Naive B cell (primary cell): ENCODE results near the gene C14orf132. TPM values are rescaled to one million over a fixed set of nuclear protein-coding genes. Genes with fewer than 3 reads are reported as not detected.
"Not testable (repeated sequence)": the region's sequence is repeated elsewhere in the genome, so short reads cannot be mapped to it uniquely, and the experiment has no call there.

ENCODE experiments used
- ATAC-seq, 2 donors: fragments of 150-1000 bp; cut with Tn5 transposase; 2 replicates each; pipeline ENCODE4 v1.10.0; 2021; ENCODE audit warnings: low read depth in 2 of 2, mild to moderate bottlenecking in 2 of 2, moderate library complexity in 2 of 2
- DNase-seq: peaks from one replicate; pipeline ENCODE4 v3.0.0; 2022
- H3K27ac Mint-ChIP-seq, 6 donors: one replicate each; pipeline ENCODE4 v1.8.0; 2020 to 2022; ENCODE audit warnings: mild to moderate bottlenecking in 6 of 6, mixed read lengths in 6 of 6, moderate library complexity in 5 of 6, inconsistent platforms in 2 of 6
- H3K27me3 Mint-ChIP-seq, 3 donors: one replicate each; pipeline ENCODE4 v1.8.0; 2021 to 2022; ENCODE audit warnings: mixed read lengths in 3 of 3, mild to moderate bottlenecking in 1 of 3
- H3K36me3 Mint-ChIP-seq, 2 donors: one replicate each; pipeline ENCODE4 v1.8.0; 2020 to 2022; ENCODE audit warnings: mixed read lengths in 2 of 2, inconsistent platforms in 1 of 2, mild to moderate bottlenecking in 1 of 2
- H3K4me1 Mint-ChIP-seq, 3 donors: one replicate each; pipeline ENCODE4 v1.8.0; 2020 to 2022; ENCODE audit warnings: mixed read lengths in 3 of 3, inconsistent platforms in 1 of 3, mild to moderate bottlenecking in 1 of 3, moderate library complexity in 1 of 3
- H3K4me3 Mint-ChIP-seq, 8 donors: one replicate each; pipeline ENCODE4 v1.8.0; 2020 to 2022; ENCODE audit warnings: mild to moderate bottlenecking in 8 of 8, mixed read lengths in 8 of 8, moderate library complexity in 8 of 8, inconsistent platforms in 2 of 8
- H3K9me3 Mint-ChIP-seq, 7 donors: one replicate each; pipeline ENCODE4 v1.8.0; 2020 to 2022; ENCODE audit warnings: mixed read lengths in 7 of 7, mild to moderate bottlenecking in 5 of 7, inconsistent platforms in 2 of 7, moderate library complexity in 1 of 7
- polyA plus RNA-seq, 6 donors: library from polyadenylated mRNA; unstranded; fragments of 300-500 nt; fragmentation: Illumina TruSeq; gene quantifications; one replicate each; pipeline ENCODE4 v1.2.3, GENCODE V29; 2021; ENCODE audit warnings: low read depth in 6 of 6

The C14orf132 gene
- polyA plus RNA-seq, 6 donors from 2014 or later, result 0.28 to 0.87 (median 0.71) TPM; not detected in 2

GRCh38 chr14:96072076-96072475 is 32.9 kb downstream of the C14orf132 start:
- H3K27ac Mint-ChIP-seq, result no peak overlapping the region
- H3K36me3 Mint-ChIP-seq, result no peaks in the 10 kb centered on the region
- no peak for ATAC-seq
- H3K4me1 Mint-ChIP-seq, result peaks cover 0 to 3% (median 0%) of the 10 kb centered on the region in 3 donors
- H3K9me3 Mint-ChIP-seq, result peaks cover 0 to 15% (median 5%) of the 10 kb centered on the region in 7 donors
- no peak overlapping the region for H3K4me3 Mint-ChIP-seq
- DNase-seq, result no peak
- peaks cover 14 to 38% (median 17%) of the 10 kb centered on the region in 3 donors for H3K27me3 Mint-ChIP-seq

- ATAC-seq, result no peak
- Mint-ChIP-seq H3K4me1 (no peaks in the 10 kb centered on the region), H3K27ac (peak overlapping the region in 1 of 6 donors; percentile 26), H3K4me3 (no peak overlapping the region), H3K36me3 (no peaks in the 10 kb centered on the region), H3K27me3 (peaks cover 10 to 40% (median 17%) of the 10 kb centered on the region in 3 donors), H3K9me3 (peaks cover 0 to 15% (median 5%) of the 10 kb centered on the region in 7 donors)
- DNase-seq, result no peak
Measured at GRCh38 chr14:96072746-96073145, 33.6 kb downstream of the C14orf132 start.

- H3K27ac Mint-ChIP-seq, H3K4me3 Mint-ChIP-seq, ATAC-seq, H3K4me1 Mint-ChIP-seq, H3K36me3 Mint-ChIP-seq, DNase-seq: not testable (repeated sequence)
- peaks cover 15 to 47% (median 23%) of the 10 kb centered on the region in 3 donors for H3K27me3 Mint-ChIP-seq
- peaks cover 0 to 15% (median 5%) of the 10 kb centered on the region in 7 donors for H3K9me3 Mint-ChIP-seq
Measured at GRCh38 chr14:96073260-96074039, 34.3 kb downstream of the C14orf132 start.

GRCh38 chr14:96077983-96078624 is 38.9 kb downstream of the C14orf132 start:
- no peak overlapping the region for H3K4me3 Mint-ChIP-seq
- no peak for ATAC-seq

GRCh38 chr14:96078625-96079016 is 39.5 kb downstream of the C14orf132 start:
- H3K9me3 Mint-ChIP-seq, result peaks cover 0 to 9% (median 4%) of the 10 kb centered on the region in 7 donors
- H3K36me3 Mint-ChIP-seq, result peaks cover 0 to 4% of the 10 kb centered on the region in 2 donors
- H3K4me1 Mint-ChIP-seq, result no peaks in the 10 kb centered on the region
- ATAC-seq, result no peak
- DNase-seq, result no peak
- peak overlapping the region in 1 of 6 donors; percentile 13 for H3K27ac Mint-ChIP-seq
- peaks cover 31 to 44% (median 38%) of the 10 kb centered on the region in 3 donors for H3K27me3 Mint-ChIP-seq
- no peak overlapping the region for H3K4me3 Mint-ChIP-seq

More at GRCh38 chr14:96077983-96078624, 38.9 kb downstream of the C14orf132 start:
- no peaks in the 10 kb centered on the region for H3K4me1 Mint-ChIP-seq
- DNase-seq, result no peak
- peaks cover 0 to 10% (median 7%) of the 10 kb centered on the region in 7 donors for H3K9me3 Mint-ChIP-seq
- H3K27me3 Mint-ChIP-seq, result peaks cover 26 to 39% (median 33%) of the 10 kb centered on the region in 3 donors
- H3K27ac Mint-ChIP-seq, result peak overlapping the region in 1 of 6 donors; percentile 4
- peaks cover 0 to 4% of the 10 kb centered on the region in 2 donors for H3K36me3 Mint-ChIP-seq

- H3K36me3 Mint-ChIP-seq, result peaks cover 0 to 4% of the 10 kb centered on the region in 2 donors
- DNase-seq (no peak), ATAC-seq (no peak)
- H3K9me3 Mint-ChIP-seq, result peaks cover 0 to 5% (median 0%) of the 10 kb centered on the region in 7 donors
- H3K4me3 Mint-ChIP-seq, result no peak overlapping the region
- H3K4me1 Mint-ChIP-seq, result no peaks in the 10 kb centered on the region
- peaks cover 33 to 48% (median 42%) of the 10 kb centered on the region in 3 donors for H3K27me3 Mint-ChIP-seq
- no peak overlapping the region for H3K27ac Mint-ChIP-seq
Measured at GRCh38 chr14:96079066-96079465, 39.9 kb downstream of the C14orf132 start.

- Mint-ChIP-seq H3K36me3 (peaks cover 0 to 4% of the 10 kb centered on the region in 2 donors), H3K4me1 (peaks cover 0 to 3% (median 2%) of the 10 kb centered on the region in 3 donors), H3K27ac (peak overlapping the region in 1 of 6 donors; percentile 45), H3K27me3 (peaks cover 29 to 56% (median 45%) of the 10 kb centered on the region in 3 donors), H3K9me3 (peaks cover 0 to 5% (median 0%) of the 10 kb centered on the region in 7 donors), H3K4me3 (no peak overlapping the region)
- no peak for DNase-seq
- no peak for ATAC-seq
Measured at GRCh38 chr14:96080571-96080970, 41.4 kb downstream of the C14orf132 start.

- Mint-ChIP-seq H3K36me3 (peaks cover 0 to 4% of the 10 kb centered on the region in 2 donors), H3K4me1 (peaks cover 0 to 4% (median 3%) of the 10 kb centered on the region in 3 donors), H3K27ac (no peak overlapping the region), H3K4me3 (no peak overlapping the region), H3K27me3 (peaks cover 32 to 61% (median 45%) of the 10 kb centered on the region in 3 donors), H3K9me3 (peaks cover 0 to 5% (median 0%) of the 10 kb centered on the region in 7 donors)
- no peak for DNase-seq
- no peak for ATAC-seq
Measured at GRCh38 chr14:96081224-96081623, 42.1 kb downstream of the C14orf132 start.

- Mint-ChIP-seq H3K27me3 (peaks cover 32 to 61% (median 51%) of the 10 kb centered on the region in 3 donors), H3K4me1 (peaks cover 3 to 4% (median 4%) of the 10 kb centered on the region in 3 donors)
Measured at GRCh38 chr14:96081767-96082400, 42.7 kb downstream of the C14orf132 start.

GRCh38 chr14:96082420-96083300 is 43.5 kb downstream of the C14orf132 start:
- ATAC-seq (no peak), DNase-seq (no peak)
- Mint-ChIP-seq H3K27me3 (peaks cover 32 to 62% (median 57%) of the 10 kb centered on the region in 3 donors), H3K4me3 (no peak overlapping the region), H3K27ac (no peak overlapping the region), H3K36me3 (peaks cover 0 to 4% of the 10 kb centered on the region in 2 donors), H3K4me1 (peaks cover 3 to 4% (median 4%) of the 10 kb centered on the region in 3 donors), H3K9me3 (peaks cover 0 to 5% (median 0%) of the 10 kb centered on the region in 7 donors)

More at GRCh38 chr14:96081767-96082400, 42.7 kb downstream of the C14orf132 start:
- ATAC-seq, result no peak
- no peak overlapping the region for H3K4me3 Mint-ChIP-seq
- H3K9me3 Mint-ChIP-seq, result peaks cover 0 to 5% (median 0%) of the 10 kb centered on the region in 7 donors
- no peak overlapping the region for H3K27ac Mint-ChIP-seq
- H3K36me3 Mint-ChIP-seq, result peaks cover 0 to 4% of the 10 kb centered on the region in 2 donors
- DNase-seq, result no peak

GRCh38 chr14:96083667-96084320 is 44.6 kb downstream of the C14orf132 start:
- no peak for ATAC-seq
- Mint-ChIP-seq H3K27me3 (peaks cover 24 to 50% (median 48%) of the 10 kb centered on the region in 3 donors), H3K27ac (peak overlapping the region in 1 of 6 donors; percentile 10), H3K4me1 (peaks cover 3 to 4% (median 4%) of the 10 kb centered on the region in 3 donors), H3K9me3 (peaks cover 0 to 6% (median 0%) of the 10 kb centered on the region in 7 donors), H3K4me3 (no peak overlapping the region), H3K36me3 (peaks cover 0 to 4% of the 10 kb centered on the region in 2 donors)
- no peak for DNase-seq

GRCh38 chr14:96084796-96085195 is 45.6 kb downstream of the C14orf132 start:
- Mint-ChIP-seq H3K27me3 (peaks cover 21 to 49% (median 39%) of the 10 kb centered on the region in 3 donors), H3K4me3 (no peak overlapping the region), H3K27ac (peak overlapping the region in 1 of 6 donors; percentile 20), H3K9me3 (peaks cover 0 to 6% (median 0%) of the 10 kb centered on the region in 7 donors), H3K4me1 (peaks cover 3 to 4% (median 4%) of the 10 kb centered on the region in 3 donors), H3K36me3 (peaks cover 0 to 4% of the 10 kb centered on the region in 2 donors)
- ATAC-seq (no peak), DNase-seq (no peak)
